Natural killer cell (primary cell): ENCODE results near the gene GMPR2. TPM values are rescaled to one million over a fixed set of nuclear protein-coding genes. Genes with fewer than 3 reads are reported as not detected.

ENCODE experiments used
- ATAC-seq, 3 donors: fragments of 150-1000 bp in 2 of 3; fragments of 200-7000 bp in 1 of 3; cut with Tn5 transposase; 1 replicate in 1 of 3; 2 replicates in 2 of 3; pipeline ENCODE4 v1.10.0; 2021; ENCODE audit warnings: mild to moderate bottlenecking in 2 of 3, moderate library complexity in 2 of 3
- DNase-seq, 2 donors: peaks; one replicate each; pipeline versions ENCODE4 v3.0.0 to v3.0.0-alpha.2; 2013 to 2021; ENCODE audit warnings: mixed read lengths in 1 of 2
- H3K27ac ChIP-seq: one replicate; pipeline ENCODE4 v1.5.1; 2013; ENCODE audit warnings: mild to moderate bottlenecking, low read length
- H3K27me3 ChIP-seq: one replicate; pipeline ENCODE4 v1.6.1; 2013; ENCODE audit warnings: low read length; ENCODE audit not compliant: control insufficient read depth, insufficient read depth
- H3K36me3 ChIP-seq: one replicate; pipeline ENCODE4 v1.6.1; 2013; ENCODE audit warnings: low read length; ENCODE audit not compliant: control insufficient read depth, insufficient read depth
- H3K4me1 ChIP-seq: one replicate; pipeline ENCODE4 v1.6.1; 2013; ENCODE audit warnings: low read length; ENCODE audit not compliant: control insufficient read depth, insufficient read depth
- H3K4me3 ChIP-seq: one replicate; pipeline ENCODE4 v1.5.1; 2013; ENCODE audit warnings: low read length
- H3K9me3 ChIP-seq: one replicate; pipeline ENCODE4 v1.6.1; 2013; ENCODE audit warnings: low read length; ENCODE audit not compliant: control insufficient read depth, insufficient read depth
- H3K27ac Mint-ChIP-seq, 2 donors: one replicate each; pipeline ENCODE4 v1.8.0; 2022; ENCODE audit warnings: mild to moderate bottlenecking in 2 of 2, mixed read lengths in 2 of 2, moderate library complexity in 1 of 2
- H3K27me3 Mint-ChIP-seq, 2 donors: one replicate each; pipeline ENCODE4 v1.8.0; 2022; ENCODE audit warnings: low read depth in 2 of 2, mixed read lengths in 2 of 2
- H3K36me3 Mint-ChIP-seq: one replicate; pipeline ENCODE4 v1.8.0; 2022; ENCODE audit warnings: mixed read lengths
- H3K4me1 Mint-ChIP-seq, 2 donors: one replicate each; pipeline ENCODE4 v1.8.0; 2022; ENCODE audit warnings: mixed read lengths in 2 of 2
- H3K4me3 Mint-ChIP-seq: one replicate; pipeline ENCODE4 v1.8.0; 2022; ENCODE audit warnings: mild to moderate bottlenecking, moderate library complexity, mixed read lengths
- H3K9me3 Mint-ChIP-seq, 2 donors: one replicate each; pipeline ENCODE4 v1.8.0; 2022; ENCODE audit warnings: mixed read lengths in 2 of 2
- WGBS: methylation state at CpG from one replicate; pipeline ENCODE4 v1.1.7; 2013; ENCODE audit warnings: missing lambda C conversion rate; ENCODE audit not compliant: insufficient coverage; 5-methylcytosine and 5-hydroxymethylcytosine counted together
- intact Hi-C: fragments of 100-400 bp; cut with micrococcal nuclease; formaldehyde crosslinking; loops from one replicate; pipeline ENCODE4 v1.14.2; 2022
- total RNA-seq, 4 donors: library from RNA; stranded (reverse); fragments of 120-200 nt in 1 of 4; gene quantifications; one replicate each; pipeline versions ENCODE4 v1.2.3 to v1.2.4, GENCODE V29; 2013 to 2022
- TF ChIP-seq, protein P1 (sequence below): fragments of 200-600 bp; IDR thresholded peaks from one replicate; pipeline ENCODE4 v1.8.0; 2022; ENCODE audit warnings: antibody characterized with exemption

GMPR2 gene
- total RNA-seq, 3 donors from 2014 or later (not counting 1 experiment from before 2014, with no cell fraction given) = 46.5 to 63.3 (median 53.3) TPM

DNA sequence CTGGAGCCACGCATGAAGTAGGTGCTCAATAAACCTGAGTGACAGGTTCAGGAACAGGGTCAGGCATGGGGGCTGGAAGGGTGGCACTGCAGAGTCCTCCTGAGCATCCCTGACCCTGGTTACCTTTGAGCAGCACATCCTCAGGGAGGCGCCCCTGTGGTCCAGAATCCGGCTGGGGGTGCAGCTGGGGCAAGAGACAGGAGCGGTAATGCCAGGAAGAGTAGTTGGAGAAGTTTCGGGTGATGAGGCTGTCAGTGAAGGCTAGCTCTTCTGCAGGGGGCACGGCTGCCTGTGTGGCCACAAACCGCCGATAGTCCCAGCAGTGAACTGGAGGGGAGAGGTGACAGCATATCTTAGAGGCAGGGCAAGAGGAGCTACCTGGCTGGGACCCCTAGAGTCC is 36.6 kb downstream of the GMPR2 start:
- H3K9me3 ChIP-seq = no peaks in the 10 kb centered on the region
- WGBS = 96% methylated on average over 8 of the region's 8 CpGs
- TF ChIP-seq, protein P1, sequence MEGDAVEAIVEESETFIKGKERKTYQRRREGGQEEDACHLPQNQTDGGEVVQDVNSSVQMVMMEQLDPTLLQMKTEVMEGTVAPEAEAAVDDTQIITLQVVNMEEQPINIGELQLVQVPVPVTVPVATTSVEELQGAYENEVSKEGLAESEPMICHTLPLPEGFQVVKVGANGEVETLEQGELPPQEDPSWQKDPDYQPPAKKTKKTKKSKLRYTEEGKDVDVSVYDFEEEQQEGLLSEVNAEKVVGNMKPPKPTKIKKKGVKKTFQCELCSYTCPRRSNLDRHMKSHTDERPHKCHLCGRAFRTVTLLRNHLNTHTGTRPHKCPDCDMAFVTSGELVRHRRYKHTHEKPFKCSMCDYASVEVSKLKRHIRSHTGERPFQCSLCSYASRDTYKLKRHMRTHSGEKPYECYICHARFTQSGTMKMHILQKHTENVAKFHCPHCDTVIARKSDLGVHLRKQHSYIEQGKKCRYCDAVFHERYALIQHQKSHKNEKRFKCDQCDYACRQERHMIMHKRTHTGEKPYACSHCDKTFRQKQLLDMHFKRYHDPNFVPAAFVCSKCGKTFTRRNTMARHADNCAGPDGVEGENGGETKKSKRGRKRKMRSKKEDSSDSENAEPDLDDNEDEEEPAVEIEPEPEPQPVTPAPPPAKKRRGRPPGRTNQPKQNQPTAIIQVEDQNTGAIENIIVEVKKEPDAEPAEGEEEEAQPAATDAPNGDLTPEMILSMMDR = no peak
- H3K4me1 Mint-ChIP-seq = peaks cover 25 to 30% of the 10 kb centered on the region in 2 donors
- DNase-seq = no peak
- intact Hi-C loops = no loop called here
- no peak for ATAC-seq
- peak overlapping the region; percentile 40 for H3K4me3 Mint-ChIP-seq
- peak overlapping the region in 1 of 2 donors; percentile 47 for H3K27ac Mint-ChIP-seq
- H3K36me3 ChIP-seq = peaks cover 29% of the 10 kb centered on the region
- no peak overlapping the region for H3K4me3 ChIP-seq
- no peaks in the 10 kb centered on the region for H3K9me3 Mint-ChIP-seq
- H3K27ac ChIP-seq = no peak overlapping the region
- peaks cover 23% of the 10 kb centered on the region for H3K4me1 ChIP-seq
- no peaks in the 10 kb centered on the region for H3K27me3 Mint-ChIP-seq
- H3K27me3 ChIP-seq = no peaks in the 10 kb centered on the region
- H3K36me3 Mint-ChIP-seq = peaks cover 11% of the 10 kb centered on the region

DNA sequence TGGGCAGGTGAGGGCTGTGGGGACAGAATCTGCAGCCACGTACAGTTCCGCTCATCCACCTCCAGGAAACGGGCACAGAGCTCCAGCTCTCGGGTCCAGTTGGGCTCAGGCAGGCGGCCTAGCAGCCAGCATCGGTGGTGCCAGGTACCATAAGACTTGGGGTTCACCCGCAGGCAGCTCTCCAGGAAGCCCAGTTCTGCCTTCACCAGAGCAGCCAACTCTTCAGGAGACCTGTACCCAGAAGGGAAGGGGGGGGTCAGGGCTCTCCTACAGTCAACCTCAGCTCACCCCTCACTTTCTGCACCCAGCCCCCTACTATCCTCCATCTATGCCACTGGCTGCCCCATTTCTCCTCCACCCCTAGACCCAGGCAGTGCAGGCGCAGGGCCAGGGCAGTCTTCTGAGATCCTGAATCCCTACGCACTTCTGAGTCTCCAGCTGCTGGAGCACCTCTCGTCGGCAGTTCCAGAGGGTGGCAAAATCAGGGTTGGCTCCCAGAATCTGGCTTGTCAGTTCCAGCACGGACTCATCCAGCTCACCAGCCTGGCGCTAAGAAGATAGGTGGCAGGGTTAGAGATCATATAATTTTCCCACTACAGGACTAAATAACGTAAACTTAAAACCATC is 37.3 kb downstream of the GMPR2 start:
- Mint-ChIP-seq H3K27me3 (no peaks in the 10 kb centered on the region), H3K9me3 (no peaks in the 10 kb centered on the region), H3K4me3 (peak overlapping the region; percentile 94), H3K4me1 (peaks cover 25 to 30% of the 10 kb centered on the region in 2 donors), H3K27ac (peak overlapping the region; percentile 91 to 92), H3K36me3 (peaks cover 11% of the 10 kb centered on the region)
- TF ChIP-seq, protein P1 = no peak
- no peaks in the 10 kb centered on the region for H3K9me3 ChIP-seq
- intact Hi-C loops = loop anchor here (5.0 kb wide), 2 partner anchors 38 to 402 kb away; partner anchors contain the start of genes GMPR2 and NEDD8
- peaks cover 23% of the 10 kb centered on the region for H3K4me1 ChIP-seq
- WGBS = 97% methylated on average over 14 of the region's 14 CpGs
- no peak for DNase-seq
- peaks cover 27% of the 10 kb centered on the region for H3K36me3 ChIP-seq
- ATAC-seq = no peak
- H3K27me3 ChIP-seq = no peaks in the 10 kb centered on the region
- H3K27ac ChIP-seq = no peak overlapping the region
- no peak overlapping the region for H3K4me3 ChIP-seq

DNA sequence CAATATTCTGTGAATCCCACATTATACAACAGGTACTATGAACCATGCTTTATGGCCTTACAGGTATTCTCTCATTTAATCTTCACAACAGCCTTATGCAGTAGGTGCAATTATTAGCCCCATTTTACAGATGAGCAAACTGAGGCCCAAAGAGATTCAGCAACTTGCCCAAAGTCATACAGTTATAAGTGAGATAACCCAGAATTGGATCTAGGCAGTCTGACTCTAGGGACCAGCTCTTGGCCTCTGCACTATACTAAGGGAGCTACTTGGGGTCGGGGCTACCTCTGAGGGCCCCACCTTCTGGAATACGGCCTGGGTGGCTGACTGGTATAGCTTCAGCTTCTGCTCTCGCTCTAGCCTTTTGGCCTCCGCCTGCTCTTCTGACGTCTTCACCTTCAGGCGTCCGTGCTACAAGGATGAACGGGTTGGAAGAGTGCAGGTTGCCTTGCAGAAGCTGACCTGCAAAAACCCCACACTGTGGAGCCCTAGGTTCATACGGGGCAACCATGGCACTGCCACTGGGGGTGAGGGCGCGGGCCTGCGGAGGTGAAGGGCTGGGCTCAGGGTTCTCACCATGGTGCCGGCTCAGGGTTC is 37.9 kb downstream of the GMPR2 start:
- H3K9me3 ChIP-seq = no peaks in the 10 kb centered on the region
- ATAC-seq = peak in 2 of 3 donors; percentile 0 to 1
- intact Hi-C loops = loop anchor here (1.0 to 5.0 kb wide), 8 partner anchors 28 to 402 kb away; partner anchors contain the start of genes DHRS1, GMPR2, LTB4R and MDP1
- H3K27ac Mint-ChIP-seq = peak overlapping the region; percentile 91 to 92
- TF ChIP-seq, protein P1 = no peak
- H3K36me3 ChIP-seq = peaks cover 21% of the 10 kb centered on the region
- H3K9me3 Mint-ChIP-seq = no peaks in the 10 kb centered on the region
- 19% methylated on average over 13 of the region's 13 CpGs for WGBS
- peak overlapping the region; percentile 99 for H3K27ac ChIP-seq
- H3K36me3 Mint-ChIP-seq = peaks cover 11% of the 10 kb centered on the region
- H3K4me3 Mint-ChIP-seq = peak overlapping the region; percentile 94
- peaks cover 25 to 30% of the 10 kb centered on the region in 2 donors for H3K4me1 Mint-ChIP-seq
- H3K4me1 ChIP-seq = peaks cover 28% of the 10 kb centered on the region
- H3K4me3 ChIP-seq = peak overlapping the region; percentile 88
- no peak for DNase-seq
- no peaks in the 10 kb centered on the region for H3K27me3 Mint-ChIP-seq
- no peaks in the 10 kb centered on the region for H3K27me3 ChIP-seq
